ENCODE data around the gene OR13A1.
"Not testable (repeated sequence)": the region's sequence is repeated elsewhere in the genome, so short reads cannot be mapped to it uniquely, and the experiment has no call there.

OR13A1 gene

GRCh38 chr10:45265996-45266395, 49.4 kb downstream of the OR13A1 start:
- Mint-ChIP-seq H3K9me3 (no peaks in the 10 kb centered on the region), H3K4me3 (no peak overlapping the region), H3K4me1 (ENCODE audit: low read depth) (peaks cover under 1% of the 10 kb centered on the region), H3K27me3 (ENCODE audit: low read depth) (peaks cover 49% of the 10 kb centered on the region), H3K27ac (no peak overlapping the region), H3K36me3 (ENCODE audit: low read depth) (no peaks in the 10 kb centered on the region)
- no peak for DNase-seq (ENCODE audit: low spot score)

GRCh38 chr10:45261946-45262345, 53.5 kb downstream of the OR13A1 start:
- no peaks in the 10 kb centered on the region for H3K4me1 Mint-ChIP-seq (ENCODE audit: low read depth)
- no peak overlapping the region for H3K4me3 Mint-ChIP-seq
- no peak overlapping the region for H3K27ac Mint-ChIP-seq
- H3K9me3 Mint-ChIP-seq, result no peaks in the 10 kb centered on the region
- peaks cover 20% of the 10 kb centered on the region for H3K27me3 Mint-ChIP-seq (ENCODE audit: low read depth)
- DNase-seq (ENCODE audit: low spot score), result no peak
- H3K36me3 Mint-ChIP-seq (ENCODE audit: low read depth), result no peaks in the 10 kb centered on the region

- Mint-ChIP-seq H3K27ac (no peak overlapping the region), H3K4me1 (ENCODE audit: low read depth) (no peaks in the 10 kb centered on the region), H3K27me3 (ENCODE audit: low read depth) (peaks cover 16% of the 10 kb centered on the region), H3K36me3 (ENCODE audit: low read depth) (no peaks in the 10 kb centered on the region), H3K9me3 (no peaks in the 10 kb centered on the region), H3K4me3 (no peak overlapping the region)
- DNase-seq (ENCODE audit: low spot score), result no peak
Observed at GRCh38 chr10:45261243-45261775, 54.1 kb downstream of the OR13A1 start.

GRCh38 chr10:45260635-45261034, 54.8 kb downstream of the OR13A1 start:
- not testable (repeated sequence) for H3K36me3 Mint-ChIP-seq (ENCODE audit: low read depth); H3K4me3 Mint-ChIP-seq; DNase-seq (ENCODE audit: low spot score); H3K4me1 Mint-ChIP-seq (ENCODE audit: low read depth); H3K9me3 Mint-ChIP-seq; H3K27ac Mint-ChIP-seq
- H3K27me3 Mint-ChIP-seq (ENCODE audit: low read depth), result peaks cover 16% of the 10 kb centered on the region

- not testable (repeated sequence) for H3K27ac Mint-ChIP-seq; H3K4me3 Mint-ChIP-seq; H3K4me1 Mint-ChIP-seq (ENCODE audit: low read depth); H3K36me3 Mint-ChIP-seq (ENCODE audit: low read depth); DNase-seq (ENCODE audit: low spot score); H3K9me3 Mint-ChIP-seq
- H3K27me3 Mint-ChIP-seq (ENCODE audit: low read depth), result peaks cover 14% of the 10 kb centered on the region
Observed at GRCh38 chr10:45259786-45260495, 55.5 kb downstream of the OR13A1 start.

GRCh38 chr10:45257600-45257999, 57.8 kb downstream of the OR13A1 start:
- no peaks in the 10 kb centered on the region for H3K9me3 Mint-ChIP-seq
- DNase-seq (ENCODE audit: low spot score), result no peak
- H3K27me3 Mint-ChIP-seq (ENCODE audit: low read depth), result peaks cover 16% of the 10 kb centered on the region
- H3K4me1 Mint-ChIP-seq (ENCODE audit: low read depth), result no peaks in the 10 kb centered on the region
- H3K36me3 Mint-ChIP-seq (ENCODE audit: low read depth), result no peaks in the 10 kb centered on the region
- no peak overlapping the region for H3K27ac Mint-ChIP-seq
- H3K4me3 Mint-ChIP-seq, result no peak overlapping the region

GRCh38 chr10:45256246-45256645, 59.2 kb downstream of the OR13A1 start:
- H3K36me3 Mint-ChIP-seq (ENCODE audit: low read depth), result no peaks in the 10 kb centered on the region
- H3K4me3 Mint-ChIP-seq, result no peak overlapping the region

GRCh38 chr10:45255706-45256105, 59.7 kb downstream of the OR13A1 start:
- H3K4me3 Mint-ChIP-seq, result no peak overlapping the region
- H3K27me3 Mint-ChIP-seq (ENCODE audit: low read depth), result peaks cover 14% of the 10 kb centered on the region
- no peaks in the 10 kb centered on the region for H3K36me3 Mint-ChIP-seq (ENCODE audit: low read depth)

More at GRCh38 chr10:45256246-45256645, 59.2 kb downstream of the OR13A1 start:
- no peak for DNase-seq (ENCODE audit: low spot score)
- Mint-ChIP-seq H3K4me1 (ENCODE audit: low read depth) (no peaks in the 10 kb centered on the region), H3K27me3 (ENCODE audit: low read depth) (peaks cover 13% of the 10 kb centered on the region), H3K9me3 (no peaks in the 10 kb centered on the region), H3K27ac (no peak overlapping the region)

GRCh38 chr10:45254892-45255291, 60.5 kb downstream of the OR13A1 start:
- Mint-ChIP-seq H3K4me3 (no peak overlapping the region), H3K36me3 (ENCODE audit: low read depth) (no peaks in the 10 kb centered on the region), H3K27me3 (ENCODE audit: low read depth) (peaks cover 16% of the 10 kb centered on the region), H3K27ac (no peak overlapping the region), H3K4me1 (ENCODE audit: low read depth) (peaks cover 4% of the 10 kb centered on the region), H3K9me3 (no peaks in the 10 kb centered on the region)
- DNase-seq (ENCODE audit: low spot score), result no peak

More at GRCh38 chr10:45255706-45256105, 59.7 kb downstream of the OR13A1 start:
- no peak for DNase-seq (ENCODE audit: low spot score)
- Mint-ChIP-seq H3K9me3 (no peaks in the 10 kb centered on the region), H3K27ac (no peak overlapping the region), H3K4me1 (ENCODE audit: low read depth) (no peaks in the 10 kb centered on the region)

GRCh38 chr10:45253183-45253914, 62.1 kb downstream of the OR13A1 start:
- H3K4me1 Mint-ChIP-seq (ENCODE audit: low read depth), result peaks cover 5% of the 10 kb centered on the region
- peaks cover 20% of the 10 kb centered on the region for H3K27me3 Mint-ChIP-seq (ENCODE audit: low read depth)
- DNase-seq (ENCODE audit: low spot score), result peak; percentile 18
- H3K36me3 Mint-ChIP-seq (ENCODE audit: low read depth), result no peaks in the 10 kb centered on the region
- no peaks in the 10 kb centered on the region for H3K9me3 Mint-ChIP-seq
- no peak overlapping the region for H3K27ac Mint-ChIP-seq
- no peak overlapping the region for H3K4me3 Mint-ChIP-seq

Data from T-helper 2 cell treated with Interferon-gamma antibody and Interleukin-4, amounts not matched to agents 5 μg/mL and 100 μg/mL, for 36 hours (primary cell).